Stimulated activated CD4-positive, alpha-beta T cell treated with anti-CD3 and anti-CD28 coated beads, TNF-alpha, amount 100 ng/mL, for 4 hours (primary cell): ENCODE measurements around the gene POLQ.
"Not testable (repeated sequence)": the region's sequence is repeated elsewhere in the genome, so short reads cannot be mapped to it uniquely, and the experiment has no call there.

Experiments used
- DNase-seq, 3 experiments: peaks; one replicate each; pipeline ENCODE4 v3.0.0-alpha.2; 2020; ENCODE audit warnings: low read depth in 3 of 3

The POLQ gene

DNA sequence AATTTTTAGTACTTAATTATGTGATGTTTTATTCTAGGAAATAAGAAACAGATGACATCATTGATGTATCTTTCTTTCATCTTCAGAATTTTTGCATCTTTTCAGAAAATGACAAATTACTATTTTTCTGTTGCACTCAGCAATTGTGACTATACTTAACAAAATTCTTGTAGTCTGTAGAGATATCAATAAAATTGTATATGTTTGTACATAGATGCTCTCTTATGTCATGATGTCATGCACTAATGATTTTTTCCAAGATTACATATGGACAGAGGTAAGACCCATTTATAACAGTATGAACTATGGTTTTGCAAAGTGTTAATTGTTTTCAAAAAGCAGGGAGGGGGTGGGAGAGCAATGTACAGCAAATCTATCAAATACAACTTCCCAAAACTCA is 121.2 kb downstream of the POLQ start:
- DNase-seq = no peak

DNA sequence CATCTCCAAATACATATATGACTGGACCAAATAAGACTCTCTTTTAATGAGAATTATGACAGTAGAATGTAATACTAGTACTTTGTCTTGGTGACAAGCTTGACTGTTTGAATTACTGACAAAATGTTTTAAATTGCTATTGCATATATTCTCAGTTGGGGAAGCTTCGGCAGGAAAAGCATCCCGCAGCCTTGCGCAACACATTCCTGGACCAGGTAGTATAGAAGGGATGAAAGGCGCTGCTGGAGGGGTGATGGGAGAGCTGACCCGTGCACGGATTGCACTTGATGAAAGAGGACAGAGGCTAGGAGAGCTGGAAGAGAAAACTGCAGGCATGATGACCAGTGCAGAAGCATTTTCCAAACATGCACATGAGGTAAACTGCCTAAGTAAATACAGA is 127.6 kb downstream of the POLQ start:
- no peak for DNase-seq

DNA sequence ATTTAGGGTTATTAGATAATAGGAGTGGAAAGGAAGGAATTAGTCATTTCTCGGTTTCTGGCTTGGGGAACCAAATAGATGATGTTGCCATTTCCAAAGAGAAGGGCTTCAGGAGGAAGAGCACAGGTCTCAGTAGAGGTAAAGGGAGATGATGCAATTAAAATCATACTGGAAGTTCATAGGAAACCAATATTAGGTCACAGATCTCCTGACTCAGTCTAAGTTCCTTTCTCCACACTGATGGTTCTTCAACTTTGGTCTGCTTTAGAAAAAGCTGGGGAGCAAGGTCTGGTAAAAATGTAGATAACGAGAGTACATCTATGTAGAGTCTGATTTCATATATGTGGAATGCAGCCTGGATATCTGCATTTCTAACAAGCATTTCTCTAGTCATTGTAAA is 130.9 kb downstream of the POLQ start:
- no peak for DNase-seq

DNA sequence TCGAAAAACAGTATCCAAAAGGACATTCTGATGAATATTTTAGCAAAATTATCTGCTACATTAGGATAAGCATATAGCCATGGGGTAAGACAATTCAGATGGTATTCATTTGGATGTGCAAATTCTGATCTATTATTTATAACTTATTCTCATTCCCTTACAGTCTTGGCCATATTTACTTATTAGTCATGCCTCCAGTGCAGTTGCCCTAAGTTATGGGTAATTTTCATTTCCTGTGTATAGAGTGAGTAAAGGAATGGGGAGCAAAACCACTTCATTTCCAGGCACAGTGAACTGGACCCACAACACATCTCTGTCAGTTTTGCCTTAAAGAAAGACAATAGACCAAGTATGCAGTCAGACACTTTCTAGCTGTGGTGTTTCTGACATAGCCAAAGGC is 134.3 kb downstream of the POLQ start:
- no peak for DNase-seq

DNA sequence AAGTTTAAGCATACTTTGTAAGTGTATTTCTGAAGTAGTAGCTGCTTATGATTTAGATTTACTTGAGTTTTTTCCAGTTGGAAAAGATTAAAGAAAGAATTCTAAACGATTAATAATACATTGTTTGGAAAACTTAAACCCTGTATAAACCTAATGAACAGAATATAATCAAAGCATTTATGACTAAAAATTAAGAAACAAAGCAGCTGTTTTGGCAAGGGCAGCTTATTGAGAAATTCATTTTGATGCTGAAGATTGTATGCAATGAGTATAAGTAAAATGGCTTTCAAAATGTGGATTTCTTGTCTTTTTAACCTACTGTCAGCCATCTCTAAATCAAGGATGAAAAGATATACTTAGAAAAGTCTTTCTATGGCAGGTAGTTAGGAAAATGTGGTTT is 140.2 kb downstream of the POLQ start:
- DNase-seq = no peak

DNA sequence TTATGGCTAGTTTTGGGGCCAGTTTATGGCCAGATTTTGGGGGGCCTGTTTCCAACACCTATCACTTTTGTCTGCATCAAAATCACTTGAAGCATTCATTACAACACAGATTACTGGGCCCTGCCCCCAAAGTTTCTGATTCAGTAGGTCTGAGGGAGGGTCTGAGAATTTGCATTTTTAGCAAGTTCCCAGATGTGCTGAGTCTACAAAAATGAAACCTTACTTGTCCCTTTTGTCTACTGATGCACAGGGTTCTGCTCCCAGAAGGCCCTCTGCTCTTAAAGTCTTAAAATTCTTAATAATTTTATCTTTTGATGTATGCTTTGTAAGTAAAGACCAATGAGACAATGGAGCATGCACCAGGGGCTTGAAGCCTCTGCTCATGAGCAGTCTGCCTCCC is 146.0 kb downstream of the POLQ start:
- DNase-seq = no peak

DNA sequence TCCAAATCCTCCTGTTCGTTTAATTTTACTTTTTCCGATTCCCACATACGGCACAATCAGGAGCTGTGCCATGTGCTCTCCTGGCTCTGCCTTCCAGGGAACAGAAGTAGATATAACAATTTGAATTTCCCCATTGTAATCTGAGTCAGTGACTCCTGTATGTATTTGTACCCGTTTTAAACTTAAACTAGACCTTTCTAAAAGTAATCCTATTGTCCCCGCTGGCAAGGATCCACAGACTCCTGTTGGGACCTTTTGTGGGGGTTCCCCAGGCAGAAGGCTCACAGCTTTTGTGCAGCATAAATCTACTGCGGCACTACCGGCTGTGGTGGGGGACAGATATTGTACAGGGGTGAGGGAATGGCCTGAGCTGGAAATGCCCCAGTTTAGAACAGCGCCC is 147.7 kb downstream of the POLQ start:
- DNase-seq = not testable (repeated sequence)

DNA sequence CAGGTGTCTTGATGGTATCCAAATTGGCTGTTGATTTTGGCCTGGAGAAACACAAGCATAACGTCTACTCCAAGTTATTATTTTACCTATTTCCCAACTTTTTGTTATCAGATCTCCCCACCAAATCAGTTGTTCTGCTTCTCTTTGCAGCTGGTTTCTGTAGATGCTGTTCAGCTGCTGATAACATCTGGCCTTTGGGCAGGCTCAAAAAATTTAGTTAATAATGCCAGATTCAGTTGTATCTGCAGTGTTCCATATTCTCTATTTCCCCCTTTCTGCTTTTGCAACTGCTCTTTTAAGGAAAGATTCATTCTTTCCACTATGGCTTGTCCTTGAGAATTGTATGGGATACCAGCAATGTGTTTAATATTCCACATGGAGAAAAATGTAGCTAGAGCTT is 149.8 kb downstream of the POLQ start:
- not testable (repeated sequence) for DNase-seq

DNA sequence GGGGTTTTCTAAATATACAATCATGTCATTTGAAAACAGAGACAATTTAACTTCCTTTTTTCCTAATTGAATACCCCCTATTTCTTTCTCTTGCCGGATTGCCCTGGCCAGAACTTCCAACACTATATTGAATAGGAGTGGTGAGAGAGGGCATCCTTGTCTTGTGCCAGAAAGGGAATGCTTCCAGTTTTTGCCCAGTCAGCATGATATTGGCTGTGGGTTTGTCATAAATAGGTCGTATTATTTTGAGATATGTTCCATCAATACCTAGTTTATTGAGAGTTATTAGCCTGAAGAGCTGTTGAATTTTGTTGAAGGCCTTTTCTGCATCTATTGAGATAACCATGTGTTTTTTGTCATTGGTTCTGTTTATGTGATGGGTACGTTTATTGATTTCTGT is 157.5 kb downstream of the POLQ start:
- not testable (repeated sequence) for DNase-seq
